Measurements from ENCODE around the gene IFFO2. TPM values are rescaled to one million over a fixed set of nuclear protein-coding genes. Genes with fewer than 3 reads are reported as not detected.

The IFFO2 gene
- total RNA-seq, 3 donors from 2014 or later (not counting 1 experiment from before 2014, with no cell fraction given) = 52.4 to 105 (median 66.5) TPM

DNA sequence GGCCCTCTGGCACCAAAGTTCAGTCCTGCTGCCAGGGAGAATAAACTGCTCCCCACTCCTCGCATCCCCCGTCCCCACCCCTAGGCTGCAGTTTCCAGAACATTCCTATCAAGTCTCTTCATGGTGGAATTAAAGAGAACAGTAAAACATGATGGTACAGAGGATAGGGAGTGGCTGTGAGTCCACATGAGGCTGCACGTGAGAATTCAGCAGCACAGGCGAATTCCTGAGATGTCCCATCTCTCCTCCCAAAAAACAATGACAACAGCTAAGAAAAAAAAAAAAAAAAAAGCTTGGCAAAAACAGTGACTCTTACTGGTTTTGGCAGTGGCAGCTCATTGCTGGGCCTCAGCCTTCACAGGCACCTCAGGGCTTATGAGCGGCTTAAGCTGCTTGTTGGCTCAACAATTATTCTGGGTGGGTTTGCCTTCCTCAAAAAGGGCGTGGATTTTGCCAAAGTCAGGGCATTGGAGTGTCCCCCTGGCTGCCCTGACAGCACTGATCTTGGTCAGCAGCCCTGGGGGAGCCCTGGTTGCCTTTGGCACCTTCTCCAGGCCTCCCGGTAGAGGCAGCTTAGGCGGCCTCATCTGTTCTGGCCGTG is 5.7 kb upstream of the IFFO2 start:
- WGBS (ENCODE audit: insufficient coverage) = 93% methylated on average over 7 of the region's 9 CpGs
- H3K9me3 ChIP-seq (ENCODE audit: control insufficient read depth, insufficient read depth, low read length) = no peaks in the 10 kb centered on the region
- H3K4me1 Mint-ChIP-seq = peaks cover 12 to 17% of the 10 kb centered on the region in 2 donors
- H3K36me3 ChIP-seq (ENCODE audit: control insufficient read depth, insufficient read depth, low read length) = no peaks in the 10 kb centered on the region
- no peak overlapping the region for H3K27ac Mint-ChIP-seq
- no peak for DNase-seq
- H3K36me3 Mint-ChIP-seq = no peaks in the 10 kb centered on the region
- ATAC-seq = no peak
- H3K4me3 Mint-ChIP-seq = no peak overlapping the region
- H3K9me3 Mint-ChIP-seq = no peaks in the 10 kb centered on the region
- TF ChIP-seq, protein P1, sequence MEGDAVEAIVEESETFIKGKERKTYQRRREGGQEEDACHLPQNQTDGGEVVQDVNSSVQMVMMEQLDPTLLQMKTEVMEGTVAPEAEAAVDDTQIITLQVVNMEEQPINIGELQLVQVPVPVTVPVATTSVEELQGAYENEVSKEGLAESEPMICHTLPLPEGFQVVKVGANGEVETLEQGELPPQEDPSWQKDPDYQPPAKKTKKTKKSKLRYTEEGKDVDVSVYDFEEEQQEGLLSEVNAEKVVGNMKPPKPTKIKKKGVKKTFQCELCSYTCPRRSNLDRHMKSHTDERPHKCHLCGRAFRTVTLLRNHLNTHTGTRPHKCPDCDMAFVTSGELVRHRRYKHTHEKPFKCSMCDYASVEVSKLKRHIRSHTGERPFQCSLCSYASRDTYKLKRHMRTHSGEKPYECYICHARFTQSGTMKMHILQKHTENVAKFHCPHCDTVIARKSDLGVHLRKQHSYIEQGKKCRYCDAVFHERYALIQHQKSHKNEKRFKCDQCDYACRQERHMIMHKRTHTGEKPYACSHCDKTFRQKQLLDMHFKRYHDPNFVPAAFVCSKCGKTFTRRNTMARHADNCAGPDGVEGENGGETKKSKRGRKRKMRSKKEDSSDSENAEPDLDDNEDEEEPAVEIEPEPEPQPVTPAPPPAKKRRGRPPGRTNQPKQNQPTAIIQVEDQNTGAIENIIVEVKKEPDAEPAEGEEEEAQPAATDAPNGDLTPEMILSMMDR (IDR thresholded peaks at IDR 0.05) = no peak
- H3K27me3 Mint-ChIP-seq (ENCODE audit: low read depth in 2 of 2) = peaks cover 0 to 4% of the 10 kb centered on the region in 2 donors
- intact Hi-C loops (cut with micrococcal nuclease) = no loop called here
- no peak overlapping the region for H3K4me3 ChIP-seq (ENCODE audit: low read length)
- H3K27ac ChIP-seq (ENCODE audit: low read length) = no peak overlapping the region
- no peaks in the 10 kb centered on the region for H3K27me3 ChIP-seq (ENCODE audit: control insufficient read depth, insufficient read depth, low read length)
- peaks cover 9% of the 10 kb centered on the region for H3K4me1 ChIP-seq (ENCODE audit: control insufficient read depth, insufficient read depth, low read length)

DNA sequence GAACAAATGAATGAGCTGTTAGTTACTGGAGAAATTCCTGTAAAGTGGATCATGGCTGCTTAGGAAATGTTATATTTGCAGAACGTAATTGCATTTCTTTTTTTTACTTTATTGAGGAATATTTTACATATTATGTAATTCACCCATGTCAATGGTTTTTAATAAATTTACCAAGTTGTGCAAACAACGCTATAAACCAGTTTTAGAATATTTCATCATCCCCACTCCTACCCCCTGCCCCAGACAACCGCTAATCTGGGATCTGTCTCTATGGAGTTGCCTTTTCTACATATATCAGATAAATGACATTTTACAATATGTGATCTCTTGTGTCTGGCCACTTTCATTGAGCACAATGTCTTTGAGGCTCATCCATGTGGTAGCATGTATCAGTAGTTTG is 4.3 kb upstream of the IFFO2 start:
- H3K4me3 Mint-ChIP-seq = no peak overlapping the region
- H3K4me3 ChIP-seq (ENCODE audit: low read length) = no peak overlapping the region
- intact Hi-C loops (cut with micrococcal nuclease) = no loop called here
- DNase-seq (no peak), ATAC-seq (no peak)
- no peaks in the 10 kb centered on the region for H3K27me3 ChIP-seq (ENCODE audit: control insufficient read depth, insufficient read depth, low read length)
- whole genome bisulfite sequencing (ENCODE audit: insufficient coverage) = 100% methylated on average over 2 of the region's 3 CpGs
- H3K9me3 ChIP-seq (ENCODE audit: control insufficient read depth, insufficient read depth, low read length) = no peaks in the 10 kb centered on the region
- no peak overlapping the region for H3K27ac Mint-ChIP-seq
- H3K36me3 Mint-ChIP-seq = no peaks in the 10 kb centered on the region
- peaks cover 13% of the 10 kb centered on the region for H3K4me1 ChIP-seq (ENCODE audit: control insufficient read depth, insufficient read depth, low read length)
- H3K27me3 Mint-ChIP-seq (ENCODE audit: low read depth in 2 of 2) = peaks cover 0 to 4% of the 10 kb centered on the region in 2 donors
- TF ChIP-seq, protein P1 (IDR thresholded peaks at IDR 0.05) = no peak
- H3K36me3 ChIP-seq (ENCODE audit: control insufficient read depth, insufficient read depth, low read length) = no peaks in the 10 kb centered on the region
- no peaks in the 10 kb centered on the region for H3K9me3 Mint-ChIP-seq
- no peak overlapping the region for H3K27ac ChIP-seq (ENCODE audit: low read length)
- H3K4me1 Mint-ChIP-seq = peaks cover 17 to 22% of the 10 kb centered on the region in 2 donors

DNA sequence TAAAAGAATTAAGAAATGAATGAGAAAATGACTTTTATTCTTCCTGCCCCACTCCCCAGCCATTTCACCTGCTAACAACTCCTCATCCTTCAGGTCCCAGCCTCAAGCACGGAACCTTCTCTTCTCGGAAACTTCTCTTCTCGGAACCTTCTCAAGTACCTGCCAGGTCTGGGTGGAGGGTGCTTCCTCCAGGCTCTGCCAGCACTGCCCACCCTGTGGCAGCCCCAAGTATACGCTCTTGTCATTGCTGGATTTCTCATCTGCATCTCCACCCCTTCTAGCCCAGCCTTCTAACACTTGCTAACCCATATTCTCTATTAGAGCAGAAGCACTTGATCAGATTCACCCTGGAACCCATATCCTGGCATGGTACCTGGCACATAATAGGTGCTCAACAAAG is 3.9 kb upstream of the IFFO2 start:
- H3K36me3 ChIP-seq (ENCODE audit: control insufficient read depth, insufficient read depth, low read length) = no peaks in the 10 kb centered on the region
- TF ChIP-seq, protein P1 (IDR thresholded peaks at IDR 0.05) = no peak
- Mint-ChIP-seq H3K27ac (no peak overlapping the region), H3K4me1 (peaks cover 17 to 22% of the 10 kb centered on the region in 2 donors), H3K36me3 (no peaks in the 10 kb centered on the region), H3K4me3 (peak overlapping the region; percentile 35), H3K9me3 (no peaks in the 10 kb centered on the region), H3K27me3 (ENCODE audit: low read depth in 2 of 2) (peaks cover 0 to 4% of the 10 kb centered on the region in 2 donors)
- ATAC-seq (no peak), DNase-seq (no peak)
- no peaks in the 10 kb centered on the region for H3K27me3 ChIP-seq (ENCODE audit: control insufficient read depth, insufficient read depth, low read length)
- no peak overlapping the region for H3K4me3 ChIP-seq (ENCODE audit: low read length)
- no peak overlapping the region for H3K27ac ChIP-seq (ENCODE audit: low read length)
- intact Hi-C loops (cut with micrococcal nuclease) = no loop called here
- peaks cover 13% of the 10 kb centered on the region for H3K4me1 ChIP-seq (ENCODE audit: control insufficient read depth, insufficient read depth, low read length)
- WGBS (ENCODE audit: insufficient coverage) = 89% methylated on average over 4 of the region's 4 CpGs
- H3K9me3 ChIP-seq (ENCODE audit: control insufficient read depth, insufficient read depth, low read length) = no peaks in the 10 kb centered on the region

DNA sequence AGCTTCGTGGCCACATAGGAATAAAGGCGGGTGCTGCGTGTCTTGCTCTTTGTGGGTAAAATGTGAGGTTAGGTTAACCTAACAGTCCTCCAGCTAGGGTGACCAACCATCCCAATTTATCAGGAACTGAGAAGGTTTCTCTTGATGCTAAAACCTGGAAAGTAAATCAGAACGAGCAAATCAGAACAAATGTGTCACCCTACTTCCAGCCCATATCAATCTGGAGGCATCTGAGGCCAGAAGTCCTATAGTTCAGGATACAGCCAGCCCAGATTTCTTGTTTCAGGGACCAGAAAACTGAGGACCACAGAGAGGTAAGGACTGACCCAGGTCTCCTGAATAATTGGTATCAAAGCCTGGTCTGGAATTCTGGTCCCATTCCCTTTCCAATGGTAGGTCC is 3.1 kb upstream of the IFFO2 start:
- peaks cover 21% of the 10 kb centered on the region for H3K4me1 ChIP-seq (ENCODE audit: control insufficient read depth, insufficient read depth, low read length)
- no peak overlapping the region for H3K4me3 ChIP-seq (ENCODE audit: low read length)
- Mint-ChIP-seq H3K36me3 (no peaks in the 10 kb centered on the region), H3K4me1 (peaks cover 24 to 29% of the 10 kb centered on the region in 2 donors), H3K4me3 (no peak overlapping the region), H3K27me3 (ENCODE audit: low read depth in 2 of 2) (peaks cover 0 to 4% of the 10 kb centered on the region in 2 donors), H3K9me3 (no peaks in the 10 kb centered on the region), H3K27ac (no peak overlapping the region)
- ATAC-seq (no peak), DNase-seq (no peak)
- TF ChIP-seq, protein P1 (IDR thresholded peaks at IDR 0.05) = no peak
- WGBS (ENCODE audit: insufficient coverage) = 58% methylated on average over 4 of the region's 4 CpGs
- no peaks in the 10 kb centered on the region for H3K9me3 ChIP-seq (ENCODE audit: control insufficient read depth, insufficient read depth, low read length)
- no peaks in the 10 kb centered on the region for H3K36me3 ChIP-seq (ENCODE audit: control insufficient read depth, insufficient read depth, low read length)
- no peaks in the 10 kb centered on the region for H3K27me3 ChIP-seq (ENCODE audit: control insufficient read depth, insufficient read depth, low read length)
- no peak overlapping the region for H3K27ac ChIP-seq (ENCODE audit: low read length)
- intact Hi-C loops (cut with micrococcal nuclease) = no loop called here

Data from natural killer cell (primary cell).